Suprapubic skin (tissue), 4 donors: ENCODE data around the gene FSTL4.

ENCODE experiments used
- CTCF ChIP-seq, 2 donors: fragments of 200-600 bp in 1 of 2; fragments of 450-650 bp in 1 of 2; sonication (generic) in 1 of 2; IDR thresholded peaks; one replicate each; pipeline ENCODE4 v1.5.1; 2016 to 2019; ENCODE audit warnings: antibody characterized with exemption in 2 of 2, mild to moderate bottlenecking in 1 of 2, moderate library complexity in 1 of 2
- EP300 ChIP-seq: sonication (generic); formaldehyde crosslinking; IDR thresholded peaks from one replicate; pipeline ENCODE4 v1.6.1; 2017; ENCODE audit warnings: antibody characterized with exemption
- POLR2A ChIP-seq, 2 donors: fragments of 450-650 bp; IDR thresholded peaks; one replicate each; pipeline ENCODE4 v1.6.1; 2017; ENCODE audit warnings: antibody characterized with exemption in 2 of 2, mild to moderate bottlenecking in 2 of 2, moderate library complexity in 2 of 2
- POLR2AphosphoS5 ChIP-seq, 3 donors: sonication (generic); formaldehyde crosslinking; IDR thresholded peaks; one replicate each; pipeline ENCODE4 v1.6.1; 2017; ENCODE audit warnings: antibody characterized with exemption in 3 of 3

- no peak for TF ChIP-seq CTCF (IDR thresholded peaks at IDR 0.05)
- TF ChIP-seq EP300, result no peak
- TF ChIP-seq POLR2AphosphoS5 (IDR thresholded peaks at IDR 0.05), result no peak
- TF ChIP-seq POLR2A (IDR thresholded peaks at IDR 0.05), result no peak
Measured at GRCh38 chr5:133445744-133446143, 166.6 kb downstream of the FSTL4 start.
